Embryonic facial prominence (tissue), 1 donor: ENCODE measurements around the gene FLYWCH1.

Experiments
- DNase-seq: peaks from one replicate; pipeline ENCODE4 v3.0.0-alpha.2; 2016; ENCODE audit errors: extremely low spot score

Gene FLYWCH1

GRCh38 chr16:2953706-2954627 lies 42.2 kb downstream of the FLYWCH1 start:
- DNase-seq, result no peak

- no peak for DNase-seq
Observed at GRCh38 chr16:2954656-2955381, 43.1 kb downstream of the FLYWCH1 start.

- DNase-seq, result no peak
Observed at GRCh38 chr16:2955438-2955778, 43.7 kb downstream of the FLYWCH1 start.

- no peak for DNase-seq
Observed at GRCh38 chr16:2955779-2956578, 44.2 kb downstream of the FLYWCH1 start.

- no peak for DNase-seq
Observed at GRCh38 chr16:2956579-2956956, 44.8 kb downstream of the FLYWCH1 start.

- no peak for DNase-seq
Observed at GRCh38 chr16:2959206-2959605, 47.5 kb downstream of the FLYWCH1 start.

- no peak for DNase-seq
Observed at GRCh38 chr16:2960183-2961010, 48.7 kb downstream of the FLYWCH1 start.

- DNase-seq, result no peak
Observed at GRCh38 chr16:2962334-2963073, 50.8 kb downstream of the FLYWCH1 start.

- no peak for DNase-seq
Observed at GRCh38 chr16:2963074-2963722, 51.5 kb downstream of the FLYWCH1 start.

GRCh38 chr16:2963723-2964474 lies 52.2 kb downstream of the FLYWCH1 start, which contains the start of gene KREMEN2:
KREMEN2 (plus strand) TSS chr16:2964275; CDS start chr16:2964521, 246 bp downstream.
- no peak for DNase-seq

GRCh38 chr16:2964475-2965336 lies 53.0 kb downstream of the FLYWCH1 start:
- DNase-seq, result peak; percentile 56

- no peak for DNase-seq
Observed at GRCh38 chr16:2966043-2966807, 54.5 kb downstream of the FLYWCH1 start.

GRCh38 chr16:2966808-2967191 lies 55.1 kb downstream of the FLYWCH1 start:
- DNase-seq, result no peak

- no peak for DNase-seq
Observed at GRCh38 chr16:2967211-2967631, 55.5 kb downstream of the FLYWCH1 start.

- DNase-seq, result no peak
Observed at GRCh38 chr16:2967721-2968161, 56.0 kb downstream of the FLYWCH1 start.

GRCh38 chr16:2968368-2968737 lies 56.6 kb downstream of the FLYWCH1 start:
- no peak for DNase-seq

GRCh38 chr16:2968738-2969544 lies 57.2 kb downstream of the FLYWCH1 start, which contains the start of gene PAQR4:
PAQR4 (plus strand) TSS chr16:2969348; CDS start chr16:2969675, 327 bp downstream.
- peak; percentile 39 for DNase-seq
